BLaER1 (cell line): ENCODE measurements around the gene SLC25A20.

Experiments used
- H3K27ac ChIP-seq: shearing (Covaris generic); formaldehyde crosslinking; 2 replicates; pipeline ENCODE4 v1.8.1; 2022
- H3K27me3 ChIP-seq: shearing (Covaris generic); formaldehyde crosslinking; 2 replicates; pipeline ENCODE4 v1.8.1; 2022
- H3K36me3 ChIP-seq: shearing (Covaris generic); formaldehyde crosslinking; 2 replicates; pipeline ENCODE4 v1.8.1; 2022
- H3K4me1 ChIP-seq: shearing (Covaris generic); formaldehyde crosslinking; 2 replicates; pipeline ENCODE4 v1.8.1; 2022
- H3K4me2 ChIP-seq: shearing (Covaris generic); formaldehyde crosslinking; 2 replicates; pipeline ENCODE4 v1.8.1; 2022
- H3K4me3 ChIP-seq: shearing (Covaris generic); formaldehyde crosslinking; 2 replicates; pipeline ENCODE4 v1.8.1; 2022
- H3K9ac ChIP-seq: shearing (Covaris generic); formaldehyde crosslinking; 2 replicates; pipeline ENCODE4 v1.8.1; 2022
- H3K9me3 ChIP-seq: shearing (Covaris generic); formaldehyde crosslinking; 2 replicates; pipeline ENCODE4 v1.8.1; 2022
- H4K20me1 ChIP-seq: shearing (Covaris generic); formaldehyde crosslinking; 2 replicates; pipeline ENCODE4 v1.8.1; 2022
- Cebpa-rat ChIP-seq: shearing (Covaris generic); IDR thresholded peaks from 2 replicates; pipeline ENCODE4 v1.8.1; 2022

SLC25A20 gene

GRCh38 chr3:48820612-48821324, 77.9 kb downstream of the SLC25A20 start:
- TF ChIP-seq Cebpa-rat = no peak
- no peaks in the 10 kb centered on the region; the same call in 1 of the 2 replicates for H4K20me1 ChIP-seq
- H3K27ac ChIP-seq = no peak overlapping the region
- H3K9me3 ChIP-seq = no peaks in the 10 kb centered on the region
- no peak overlapping the region for H3K4me2 ChIP-seq
- H3K9ac ChIP-seq = no peak overlapping the region
- H3K36me3 ChIP-seq = no peaks in the 10 kb centered on the region
- H3K4me3 ChIP-seq = no peak overlapping the region
- no peaks in the 10 kb centered on the region for H3K4me1 ChIP-seq
- no peaks in the 10 kb centered on the region for H3K27me3 ChIP-seq

GRCh38 chr3:48819234-48820221, 79.2 kb downstream of the SLC25A20 start:
- Histone ChIP-seq H3K27ac (no peak overlapping the region), H3K9ac (no peak overlapping the region), H3K4me3 (no peak overlapping the region), H3K27me3 (no peaks in the 10 kb centered on the region), H3K4me2 (no peak overlapping the region), H3K9me3 (no peaks in the 10 kb centered on the region), H3K4me1 (no peaks in the 10 kb centered on the region), H4K20me1 (no peaks in the 10 kb centered on the region; the same call in 1 of the 2 replicates), H3K36me3 (no peaks in the 10 kb centered on the region)
- TF ChIP-seq Cebpa-rat = no peak

- no peaks in the 10 kb centered on the region for H3K36me3 ChIP-seq
- no peaks in the 10 kb centered on the region for H3K27me3 ChIP-seq
- H3K9ac ChIP-seq = no peak overlapping the region
- no peak for TF ChIP-seq Cebpa-rat
- peaks cover 15% of the 10 kb centered on the region; the same call in 1 of the 2 replicates for H4K20me1 ChIP-seq
- no peaks in the 10 kb centered on the region for H3K9me3 ChIP-seq
- no peak overlapping the region for H3K4me2 ChIP-seq
- 0 out of 2 replicates have a peak, but pooled peaks cover 7% of the 10 kb centered on the region for H3K4me1 ChIP-seq
- no peak overlapping the region for H3K4me3 ChIP-seq
- H3K27ac ChIP-seq = no peak overlapping the region
Observed at GRCh38 chr3:48811524-48811923, 87.2 kb downstream of the SLC25A20 start.
